Lung (tissue), 12 donors: Measurements from ENCODE around the gene BRME1. TPM values are rescaled to one million over a fixed set of nuclear protein-coding genes. Genes with fewer than 3 reads are reported as not detected.

Experiments
- ATAC-seq: fragments of 200-7000 bp; cut with Tn5 transposase; one replicate; pipeline ENCODE4 v1.9.1; 2020; ENCODE audit warnings: moderate number of reproducible peaks; ENCODE audit not compliant: insufficient read depth, low FRiP score
- DNase-seq, 3 donors: peaks; one replicate each; pipeline ENCODE4 v3.0.0-alpha.2; 2013 to 2017
- H3K27ac ChIP-seq, 2 donors: one replicate each; pipeline ENCODE4 v1.5.1; 2013; ENCODE audit warnings: mild to moderate bottlenecking in 2 of 2, moderate library complexity in 2 of 2, control low read depth in 1 of 2, inconsistent platforms in 1 of 2, low read depth in 1 of 2, low read length in 1 of 2
- H3K27me3 ChIP-seq, 3 donors: one replicate each; pipeline ENCODE4 v1.5.1; 2013; ENCODE audit warnings: low read length in 2 of 3; ENCODE audit not compliant: control insufficient read depth in 3 of 3, insufficient read depth in 3 of 3
- H3K36me3 ChIP-seq, 4 donors: one replicate each; pipeline ENCODE4 v1.5.1; 2013; ENCODE audit warnings: low read length in 4 of 4, mild to moderate bottlenecking in 1 of 4, moderate library complexity in 1 of 4; ENCODE audit not compliant: control insufficient read depth in 4 of 4, insufficient read depth in 4 of 4
- H3K4me1 ChIP-seq, 5 donors: one replicate each; pipeline ENCODE4 v1.5.1; 2013; ENCODE audit warnings: low read length in 5 of 5, mild to moderate bottlenecking in 2 of 5, moderate library complexity in 1 of 5; ENCODE audit not compliant: control insufficient read depth in 5 of 5, insufficient read depth in 5 of 5
- H3K4me3 ChIP-seq: one replicate; pipeline ENCODE4 v1.5.1; 2013; ENCODE audit warnings: mild to moderate bottlenecking, control low read depth, moderate library complexity
- H3K9ac ChIP-seq, 2 donors: one replicate each; pipeline ENCODE4 v1.5.1; 2013; ENCODE audit warnings: low read length in 2 of 2, control low read depth in 1 of 2; ENCODE audit not compliant: insufficient read depth in 1 of 2
- H3K9me3 ChIP-seq, 4 donors: one replicate each; pipeline ENCODE4 v1.5.1; 2013; ENCODE audit warnings: low read length in 3 of 4, mild to moderate bottlenecking in 1 of 4, moderate library complexity in 1 of 4; ENCODE audit not compliant: control insufficient read depth in 4 of 4, insufficient read depth in 3 of 4
- CTCF ChIP-seq: IDR thresholded peaks from 2 replicates; pipeline ENCODE4 v1.5.1; 2012; ENCODE audit warnings: mild to moderate bottlenecking; ENCODE audit errors: control extremely low read depth, extremely low read depth
- WGBS, 2 donors: extraction: QIAGEN DNeasy Blood & Tissue Kit; methylation state at CpG; one replicate each; pipeline ENCODE4 v1.1.7; 2013; 5-methylcytosine and 5-hydroxymethylcytosine counted together
- polyA plus RNA-seq, 2 donors: library from polyadenylated mRNA; stranded (reverse); fragments of 200-250 nt; gene quantifications; one replicate each; pipeline ENCODE4 v1.2.1, GENCODE V29; 2013
- total RNA-seq, 2 donors: library from RNA; depleted of rRNA in 1 of 2; stranded (reverse); fragments of >200 nt in 1 of 2; gene quantifications; one replicate each; pipeline ENCODE4 v1.2.1, GENCODE V29; 2014 to 2021
- donor health status: control.
- donor health status: control.
- donor health status: Bipolar disorder and iron deficiency.
- donor health status: healthy.
- donor health status: DM: yes; HTN: yes; CAD: no.

The BRME1 gene
- total and polyA plus RNA-seq, 4 donors = 1.3 to 3.2 (median 2.9) TPM

GRCh38 chr19:13935765-13936510 lies 30.0 kb upstream of the BRME1 start:
- Histone ChIP-seq H3K9ac (no peak overlapping the region), H3K9me3 (no peaks in the 10 kb centered on the region), H3K4me3 (no peak overlapping the region), H3K27ac (no peak overlapping the region), H3K36me3 (peaks cover 0 to 6% (median 0%) of the 10 kb centered on the region in 4 donors), H3K4me1 (peaks cover 0 to 7% (median 4%) of the 10 kb centered on the region in 5 donors), H3K27me3 (peaks cover 0 to 13% (median 0%) of the 10 kb centered on the region in 3 donors)
- no peak for TF ChIP-seq CTCF
- 81 to 86% methylated on average over 20 to 22 of the region's 22 CpGs for WGBS, 2 donors
- no peak for ATAC-seq
- no peak for DNase-seq

DNA sequence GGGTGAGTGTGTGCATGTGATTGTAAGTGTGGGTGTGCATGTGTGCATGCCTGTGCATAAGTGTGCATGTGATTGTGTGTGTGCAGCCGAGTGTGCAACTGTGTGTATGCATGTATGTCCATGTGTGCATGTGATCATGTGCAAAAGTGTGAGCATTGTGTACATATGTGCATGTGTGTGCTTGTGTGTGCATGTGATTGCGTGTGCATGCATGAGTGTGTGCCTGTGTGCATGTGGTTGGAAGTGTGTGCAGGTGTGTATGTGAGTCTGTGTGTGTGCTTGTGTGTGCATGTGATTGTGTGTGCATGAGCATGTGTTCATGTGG lies 28.8 kb upstream of the BRME1 start:
- Histone ChIP-seq H3K27me3 (peaks cover 0 to 13% (median 0%) of the 10 kb centered on the region in 3 donors), H3K9me3 (no peaks in the 10 kb centered on the region), H3K27ac (no peak overlapping the region), H3K4me3 (no peak overlapping the region), H3K9ac (no peak overlapping the region), H3K36me3 (peaks cover 0 to 14% (median 0%) of the 10 kb centered on the region in 4 donors), H3K4me1 (peaks cover 0 to 7% (median 4%) of the 10 kb centered on the region in 5 donors)
- no peak for DNase-seq
- no peak for TF ChIP-seq CTCF
- WGBS, 2 donors = 96 to 97% methylated on average over 2 of the region's 2 CpGs
- ATAC-seq = no peak

- 90 to 94% methylated on average over 42 of the region's 42 CpGs for WGBS, 2 donors
- Histone ChIP-seq H3K9ac (no peak overlapping the region), H3K27ac (no peak overlapping the region), H3K27me3 (peaks cover 0 to 13% (median 0%) of the 10 kb centered on the region in 3 donors), H3K9me3 (no peaks in the 10 kb centered on the region), H3K36me3 (peaks cover 0 to 18% (median 2%) of the 10 kb centered on the region in 4 donors), H3K4me3 (no peak overlapping the region), H3K4me1 (peaks cover 0 to 6% (median 3%) of the 10 kb centered on the region in 5 donors)
- TF ChIP-seq CTCF = no peak
- no peak for DNase-seq
- ATAC-seq = no peak
Measured at GRCh38 chr19:13932911-13933393, 27.0 kb upstream of the BRME1 start.
